Renal cortical epithelial cell (primary cell): ENCODE results near the gene PTPN23. TPM values are rescaled to one million over a fixed set of nuclear protein-coding genes. Genes with fewer than 3 reads are reported as not detected.

Experiments
- DNase-seq: peaks from one replicate; pipeline ENCODE4 v3.0.0-alpha.2; 2011; ENCODE audit warnings: low read depth
- total RNA-seq: library from RNA; depleted of rRNA; stranded (reverse); fragments of >200 nt; gene quantifications from 2 replicates; pipeline ENCODE4 v1.2.3, GENCODE V29; 2014

The PTPN23 gene
- total RNA-seq, 1 donor from 2014 or later, result 50.3 TPM

DNA sequence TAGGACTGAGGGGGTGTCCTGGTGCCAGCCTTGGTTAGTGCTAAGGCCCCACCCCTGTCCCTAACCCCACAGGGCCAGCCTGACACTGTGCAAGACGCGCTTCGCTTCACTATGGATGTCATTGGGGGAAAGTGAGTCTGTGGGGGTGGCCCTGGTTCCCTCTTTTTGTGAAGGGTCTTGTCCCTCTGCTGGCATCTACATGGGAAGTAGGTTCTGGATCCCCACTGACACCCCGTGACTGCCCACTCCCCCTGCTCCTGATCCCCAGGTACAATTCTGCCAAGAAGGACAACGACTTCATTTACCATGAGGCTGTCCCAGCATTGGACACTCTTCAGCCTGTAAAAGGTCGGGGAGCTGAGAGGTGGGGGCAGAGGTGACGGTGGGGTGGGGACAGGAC, 26.4 kb downstream of the PTPN23 start:
- no peak for DNase-seq

DNA sequence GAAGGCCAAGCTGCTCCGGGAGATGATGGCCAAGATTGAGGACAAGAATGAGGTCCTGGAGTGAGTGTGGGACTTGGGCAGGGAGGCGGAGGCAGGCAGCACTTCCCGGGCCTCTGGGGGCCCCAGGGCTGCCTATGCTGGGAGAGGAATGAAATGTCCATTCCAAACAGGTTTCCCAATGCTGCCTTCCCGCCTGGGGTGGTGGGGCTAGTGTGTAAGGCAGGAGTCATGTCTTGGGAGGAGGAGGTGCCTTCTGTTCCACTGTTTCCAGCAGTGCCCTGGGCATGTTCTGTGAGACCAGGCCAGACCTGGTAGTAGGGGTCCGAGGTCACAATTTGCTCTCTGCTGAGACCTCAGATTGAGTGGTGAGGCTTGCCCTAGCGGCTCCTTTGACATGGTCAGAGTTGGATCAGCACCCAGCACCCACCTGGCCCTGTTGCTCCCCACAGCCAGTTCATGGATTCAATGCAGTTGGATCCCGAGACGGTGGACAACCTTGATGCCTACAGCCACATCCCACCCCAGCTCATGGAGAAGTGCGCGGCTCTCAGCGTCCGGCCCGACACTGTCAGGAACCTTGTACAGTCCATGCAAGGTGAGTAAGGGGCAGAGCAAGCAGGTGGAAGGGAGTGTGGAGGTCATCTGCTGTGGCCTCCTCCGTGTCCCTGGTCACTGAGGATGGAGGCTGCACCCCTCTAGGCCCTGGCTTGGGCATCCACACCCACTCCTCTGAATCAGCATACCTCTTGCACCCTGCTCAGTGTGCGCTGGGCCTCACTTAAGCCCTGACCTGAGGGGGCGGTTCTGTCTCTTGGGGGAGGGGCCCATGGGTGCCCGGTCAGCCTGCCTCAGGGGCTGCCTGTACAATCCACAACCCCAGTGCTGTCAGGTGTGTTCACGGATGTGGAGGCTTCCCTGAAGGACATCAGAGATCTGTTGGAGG, 27.3 kb downstream of the PTPN23 start:
- no peak for DNase-seq

GRCh38 chr3:47408839-47409229, 28.0 kb downstream of the PTPN23 start:
- DNase-seq, result no peak

DNA sequence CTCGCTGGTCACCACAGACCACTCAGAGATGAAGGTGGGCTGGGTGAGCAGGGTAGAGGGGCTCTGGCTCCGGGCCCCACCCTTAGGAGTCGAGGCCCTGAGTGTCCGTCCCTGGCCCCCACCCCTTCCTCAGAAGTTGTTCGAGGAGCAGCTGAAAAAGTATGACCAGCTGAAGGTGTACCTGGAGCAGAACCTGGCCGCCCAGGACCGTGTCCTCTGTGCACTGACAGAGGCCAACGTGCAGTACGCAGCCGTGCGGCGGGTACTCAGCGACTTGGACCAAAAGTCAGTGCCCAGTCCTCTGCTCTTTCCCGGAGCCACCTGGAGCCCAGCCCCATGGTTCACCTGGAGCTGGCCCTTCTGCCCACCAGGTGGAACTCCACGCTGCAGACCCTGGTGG, 28.5 kb downstream of the PTPN23 start:
- no peak for DNase-seq

DNA sequence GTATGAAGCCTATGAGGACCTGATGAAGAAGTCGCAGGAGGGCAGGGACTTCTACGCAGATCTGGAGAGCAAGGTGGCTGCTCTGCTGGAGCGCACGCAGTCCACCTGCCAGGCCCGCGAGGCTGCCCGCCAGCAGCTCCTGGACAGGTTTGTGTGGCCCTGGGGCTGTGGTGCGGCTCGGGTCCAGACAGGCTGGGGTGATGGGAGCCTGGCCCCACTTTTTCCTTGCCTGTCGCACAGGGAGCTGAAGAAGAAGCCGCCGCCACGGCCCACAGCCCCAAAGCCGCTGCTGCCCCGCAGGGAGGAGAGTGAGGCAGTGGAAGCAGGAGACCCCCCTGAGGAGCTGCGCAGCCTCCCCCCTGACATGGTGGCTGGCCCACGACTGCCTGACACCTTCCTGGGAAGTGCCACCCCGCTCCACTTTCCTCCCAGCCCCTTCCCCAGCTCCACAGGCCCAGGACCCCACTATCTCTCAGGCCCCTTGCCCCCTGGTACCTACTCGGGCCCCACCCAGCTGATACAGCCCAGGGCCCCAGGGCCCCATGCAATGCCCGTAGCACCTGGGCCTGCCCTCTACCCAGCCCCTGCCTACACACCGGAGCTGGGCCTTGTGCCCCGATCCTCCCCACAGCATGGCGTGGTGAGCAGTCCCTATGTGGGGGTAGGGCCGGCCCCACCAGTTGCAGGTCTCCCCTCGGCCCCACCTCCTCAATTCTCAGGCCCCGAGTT, 29.0 kb downstream of the PTPN23 start:
- no peak for DNase-seq

GRCh38 chr3:47410417-47410720, 29.5 kb downstream of the PTPN23 start:
- no peak for DNase-seq

GRCh38 chr3:47410801-47411646, 30.2 kb downstream of the PTPN23 start:
- DNase-seq, result no peak

GRCh38 chr3:47411696-47412452, 31.1 kb downstream of the PTPN23 start:
- DNase-seq, result no peak

DNA sequence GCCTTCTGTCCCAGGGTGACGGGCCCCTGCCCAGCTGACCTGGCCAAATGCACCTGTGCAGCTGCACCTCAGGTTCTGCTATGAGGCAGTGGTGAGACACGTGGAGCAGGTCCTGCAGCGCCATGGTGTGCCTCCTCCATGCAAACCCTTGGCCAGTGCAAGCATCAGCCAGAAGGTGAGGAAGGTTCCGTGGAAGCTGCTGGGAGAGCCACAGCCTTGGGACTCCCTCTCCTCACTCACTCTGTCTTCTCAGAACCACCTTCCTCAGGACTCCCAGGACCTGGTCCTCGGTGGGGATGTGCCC, 31.6 kb downstream of the PTPN23 start:
- no peak for DNase-seq

GRCh38 chr3:47412842-47413520, 32.2 kb downstream of the PTPN23 start:
- DNase-seq, result no peak

DNA sequence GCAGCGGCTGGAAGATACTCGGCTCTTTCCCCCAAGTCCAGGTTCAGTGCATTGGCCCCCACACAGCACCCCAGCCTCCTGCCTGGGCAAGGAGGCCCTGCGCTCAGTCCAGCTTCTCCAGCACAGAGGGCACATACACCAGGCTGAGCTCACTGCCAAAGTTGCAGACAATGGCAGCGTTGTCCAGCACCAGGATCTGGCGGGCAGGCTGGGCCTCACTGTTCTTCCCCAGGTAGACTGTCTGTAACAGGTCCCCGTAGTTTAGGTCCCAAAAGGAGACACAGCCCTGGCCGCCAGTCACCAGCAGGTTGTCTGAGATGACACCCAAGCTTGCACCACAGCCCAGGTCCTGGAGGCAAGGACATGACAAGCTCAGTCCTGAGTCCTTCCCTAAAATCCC, 32.9 kb downstream of the PTPN23 start:
- DNase-seq, result no peak

DNA sequence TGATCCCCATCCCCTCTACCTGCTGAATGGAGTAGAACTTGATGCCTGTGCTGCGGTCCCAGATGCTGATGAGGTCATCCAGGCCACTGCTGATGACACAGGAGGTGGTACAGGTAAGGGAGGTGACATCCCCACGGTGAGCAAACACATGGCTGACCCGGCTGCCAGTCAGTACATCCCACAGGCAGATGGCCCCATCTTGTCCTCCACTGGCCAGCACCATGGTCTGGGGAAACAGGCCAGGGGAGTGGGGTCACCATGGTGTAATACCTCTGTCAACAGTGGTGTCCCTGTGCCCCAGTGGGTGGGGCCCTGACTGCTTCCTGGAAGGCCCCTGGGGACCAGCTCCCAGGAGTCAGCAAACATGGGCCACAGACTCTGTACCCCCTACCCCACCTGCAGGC, 33.3 kb downstream of the PTPN23 start:
- no peak for DNase-seq

GRCh38 chr3:47414666-47415587, 34.1 kb downstream of the PTPN23 start:
- no peak for DNase-seq

DNA sequence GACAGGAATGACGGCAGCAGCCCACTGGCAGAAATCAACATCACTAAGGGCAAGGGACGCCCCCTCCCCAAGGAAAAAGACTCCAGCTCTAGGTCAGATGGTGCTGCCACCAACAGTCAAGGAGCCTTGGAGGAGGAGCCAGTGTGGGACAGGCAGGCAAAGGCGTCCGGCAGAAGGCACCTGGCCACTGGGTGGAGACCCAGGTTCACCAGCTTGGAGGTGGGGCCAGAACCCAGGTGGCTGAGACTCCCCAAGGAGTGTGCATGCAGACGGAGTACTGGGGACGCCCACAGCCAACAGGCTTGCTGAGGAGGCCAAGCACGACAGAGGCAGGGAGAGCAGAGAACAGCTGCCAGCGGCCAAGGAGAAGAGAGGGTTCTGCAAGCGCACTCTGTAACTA, 35.2 kb downstream of the PTPN23 start:
- DNase-seq, result no peak

- no peak for DNase-seq
Measured at GRCh38 chr3:47418167-47419082, 37.6 kb downstream of the PTPN23 start.

DNA sequence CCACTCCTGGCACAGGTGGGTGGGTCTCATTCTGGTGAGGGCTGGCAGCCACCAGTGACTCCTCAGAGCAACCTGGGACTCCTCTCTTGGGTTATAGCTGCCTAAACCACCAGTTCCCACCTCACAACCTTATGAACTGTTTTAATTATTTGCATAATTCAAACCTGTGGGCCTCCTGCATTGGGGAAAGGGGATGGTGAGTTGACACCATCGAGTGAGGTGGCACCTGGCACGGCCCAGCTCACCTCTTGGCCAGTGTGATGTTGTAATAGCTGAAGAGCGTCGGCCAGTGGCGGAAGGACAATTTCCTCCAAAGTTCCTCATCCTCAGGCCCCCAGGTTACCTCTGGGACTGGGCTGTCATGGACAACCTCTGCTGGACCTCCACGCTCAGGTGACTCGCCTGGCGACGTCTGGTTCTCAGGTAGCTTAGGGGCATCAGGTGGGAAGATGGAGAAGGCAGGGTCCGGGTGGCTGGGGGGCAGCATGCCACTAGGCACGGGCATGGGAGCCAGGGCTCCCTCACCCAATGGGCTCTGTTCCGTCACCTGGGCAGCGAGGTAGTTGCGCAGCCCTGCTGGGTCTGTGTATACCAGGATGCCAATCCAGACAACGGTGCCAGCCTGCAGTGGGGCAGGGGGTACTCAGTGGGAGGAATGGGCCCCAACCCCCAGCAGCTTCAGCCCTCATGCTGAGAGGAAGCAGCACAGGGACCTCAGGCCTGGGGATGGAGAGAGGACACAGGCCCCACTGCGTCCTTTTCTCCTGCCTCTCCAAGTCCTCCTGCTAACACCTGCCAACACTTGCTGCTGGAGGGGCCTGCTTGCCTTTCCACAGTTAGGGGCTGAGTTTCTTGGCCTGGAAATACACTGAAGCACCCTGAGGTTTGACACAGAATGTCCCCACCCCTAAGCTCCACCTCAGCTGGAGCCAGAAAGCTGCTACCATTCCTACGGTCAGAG, 38.5 kb downstream of the PTPN23 start:
- DNase-seq, result no peak

- DNase-seq, result no peak
Measured at GRCh38 chr3:47420044-47420430, 39.2 kb downstream of the PTPN23 start.
